Kidney capillary endothelial cell (primary cell): ENCODE results near the gene SIN3A.
"Not testable (repeated sequence)": the region's sequence is repeated elsewhere in the genome, so short reads cannot be mapped to it uniquely, and the experiment has no call there.

Experiments used
- DNase-seq: peaks from one replicate; pipeline ENCODE4 v3.0.0-alpha.2; 2018; ENCODE audit warnings: low spot score

SIN3A gene

DNA sequence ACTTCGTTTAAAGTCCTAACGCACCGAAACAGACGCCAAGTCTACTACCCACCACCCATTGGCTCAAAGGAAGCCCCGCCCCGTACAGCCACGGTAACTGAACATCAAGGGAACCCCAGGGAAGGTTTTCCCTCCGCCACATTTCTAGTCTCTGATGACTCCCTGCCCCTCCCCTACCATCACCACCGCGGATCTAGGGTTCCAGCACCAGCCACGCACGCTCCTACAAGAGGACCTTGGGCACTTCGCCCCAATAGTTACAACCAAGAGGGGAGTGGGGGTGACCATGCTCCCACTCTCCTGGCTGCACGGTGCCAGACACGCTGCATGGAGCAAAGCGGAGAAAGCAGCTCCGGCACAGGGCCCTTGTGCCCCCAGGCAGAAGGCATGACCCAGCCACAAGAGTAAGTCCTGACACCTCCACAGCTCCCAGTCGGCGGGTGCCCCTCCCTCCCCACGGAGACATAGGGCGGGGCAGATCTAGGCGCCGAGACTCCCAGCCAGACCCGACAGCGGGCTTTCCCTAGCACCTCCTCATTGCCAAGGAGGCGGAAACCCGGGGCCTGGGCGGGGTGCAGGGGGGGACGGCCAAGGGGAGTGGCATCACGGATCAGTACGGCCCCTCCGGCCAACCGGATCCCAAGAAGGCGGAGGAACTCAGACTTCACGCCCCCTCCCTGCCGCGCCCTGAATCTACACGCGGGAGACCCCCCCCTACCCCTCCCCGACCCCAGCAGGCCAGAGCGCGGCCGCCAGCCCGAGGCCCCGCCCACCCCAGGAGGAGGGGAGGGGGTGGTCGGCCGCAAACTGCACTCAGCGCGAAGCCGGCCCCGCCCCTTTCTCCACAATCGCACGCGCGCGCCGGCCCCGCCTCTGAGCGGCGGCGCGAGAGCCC lies 936 bp downstream of the SIN3A start:
- DNase-seq: peak; percentile 91

- no peak for DNase-seq
These were observed 1.7 kb downstream of the SIN3A start for GRCh38 chr15:75449585-75450306.

GRCh38 chr15:75448171-75448570 lies 3.3 kb downstream of the SIN3A start:
- not testable (repeated sequence) for DNase-seq

DNA sequence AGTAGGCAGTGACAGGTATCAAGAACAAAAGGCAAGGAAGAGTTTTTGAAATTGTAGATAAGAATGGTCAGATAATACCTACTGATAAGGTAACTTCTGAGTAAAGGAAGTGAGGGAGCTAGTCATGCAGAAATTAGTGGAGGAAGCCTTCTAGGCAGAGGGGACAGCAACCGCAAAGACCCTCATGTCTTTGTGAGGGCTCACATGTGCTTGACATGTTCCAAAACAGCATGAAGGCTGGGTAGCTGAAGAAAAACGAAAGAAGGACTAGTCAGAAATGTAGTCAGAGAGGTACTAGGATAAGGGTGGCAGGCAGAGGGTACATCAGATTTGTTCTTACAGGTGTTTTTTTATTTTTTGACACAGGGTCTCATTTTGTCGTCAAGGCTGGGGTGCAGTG lies 5.3 kb downstream of the SIN3A start:
- DNase-seq: no peak

- not testable (repeated sequence) for DNase-seq
These were observed 6.2 kb downstream of the SIN3A start for GRCh38 chr15:75445324-75445723.

DNA sequence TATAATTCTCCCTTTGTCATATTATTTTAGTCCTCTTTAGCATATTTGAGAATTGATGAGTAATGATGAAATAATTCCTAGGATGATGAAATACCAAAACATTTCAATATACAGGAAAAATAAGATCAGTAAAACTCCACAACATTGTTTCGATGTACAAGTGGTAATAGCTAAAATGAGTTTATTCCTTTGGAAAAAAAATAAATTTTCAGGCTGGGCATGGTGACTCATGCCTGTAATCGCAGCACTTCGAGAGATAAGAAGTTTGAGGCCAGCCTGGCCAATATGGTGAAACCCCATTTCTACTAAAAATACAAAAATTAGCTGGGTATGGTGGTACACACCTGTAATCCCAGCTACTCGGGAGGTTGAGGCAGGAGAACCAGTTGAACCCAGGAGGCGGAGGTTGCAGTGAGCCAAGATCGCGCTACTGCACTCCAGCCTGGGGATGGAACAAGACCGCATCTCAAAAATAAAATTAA lies 7.5 kb downstream of the SIN3A start:
- DNase-seq: not testable (repeated sequence)

DNA sequence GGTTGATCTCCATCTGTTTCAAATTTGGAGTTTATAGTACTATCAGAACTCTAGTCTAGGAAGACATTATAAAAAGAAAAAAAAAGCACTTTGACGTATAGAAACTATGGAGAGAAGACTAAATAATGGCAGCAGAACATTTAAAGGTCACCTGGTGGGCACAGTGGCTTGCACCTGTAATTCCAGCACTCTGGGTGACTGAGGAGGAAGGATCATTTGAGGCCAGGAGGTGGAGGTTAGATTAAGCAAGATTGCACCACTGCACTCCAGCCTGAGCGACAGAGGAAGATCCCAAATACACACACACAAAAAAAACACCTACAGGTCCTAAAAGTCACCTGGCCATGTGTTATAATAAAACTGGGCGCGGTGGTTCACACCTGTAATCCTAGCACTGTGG lies 13.8 kb downstream of the SIN3A start:
- DNase-seq: no peak

DNA sequence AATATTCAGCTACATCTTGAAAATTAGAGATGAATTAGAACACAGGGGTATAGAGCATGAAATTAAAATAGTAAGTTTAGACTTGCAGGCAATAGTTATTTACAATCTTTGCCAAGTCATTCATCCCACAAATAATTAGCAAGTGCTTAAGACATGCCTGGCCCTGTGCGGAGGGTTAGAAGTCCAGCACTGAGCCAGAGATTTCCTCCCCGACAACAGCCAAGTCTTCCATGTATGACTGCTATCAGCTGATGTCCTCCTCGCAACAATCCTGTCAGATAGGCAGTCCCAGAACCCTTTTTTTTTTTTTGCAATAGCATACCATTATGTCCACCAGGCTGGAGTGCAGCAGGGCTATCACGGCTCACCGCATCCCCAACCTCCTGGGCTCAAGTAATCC lies 14.6 kb downstream of the SIN3A start:
- DNase-seq: no peak

GRCh38 chr15:75431682-75432081 lies 19.8 kb downstream of the SIN3A start:
- no peak for DNase-seq

DNA sequence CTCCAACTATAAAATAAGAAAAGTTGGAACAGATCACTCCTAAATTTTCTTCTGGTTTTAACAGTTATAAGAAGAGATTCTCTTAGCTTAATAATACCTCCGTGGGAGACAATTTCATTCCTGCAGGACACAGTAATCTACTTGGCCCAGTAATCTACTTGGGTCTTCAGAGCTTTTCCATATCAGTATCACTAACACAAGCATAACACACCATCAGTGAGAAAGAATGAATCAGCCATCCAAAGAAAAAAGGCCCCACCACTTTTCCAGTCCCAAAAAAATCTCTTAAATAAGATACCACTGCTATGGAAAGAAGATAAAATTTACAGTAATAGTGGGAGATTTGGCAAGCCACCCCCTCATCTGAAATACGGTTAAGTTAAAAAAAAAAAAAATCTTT lies 20.2 kb downstream of the SIN3A start:
- no peak for DNase-seq

DNA sequence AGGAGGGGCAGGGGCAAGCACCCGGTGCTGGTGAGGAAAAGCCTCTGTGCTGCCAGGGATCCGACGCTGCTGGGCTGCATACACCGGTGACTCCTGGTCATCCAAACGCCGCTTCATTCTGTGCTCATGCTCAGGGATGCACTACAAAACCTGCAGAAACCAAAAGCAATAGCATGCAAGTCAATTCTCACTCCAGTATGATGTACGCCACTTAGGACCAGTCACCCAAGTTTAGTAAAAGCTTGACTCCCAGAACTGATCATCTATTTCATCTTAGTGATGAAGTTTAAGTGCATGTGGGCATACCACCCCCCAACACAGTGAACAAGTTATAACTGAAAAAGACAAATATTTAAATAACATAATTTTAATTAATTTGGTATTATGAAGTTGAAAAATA lies 21.2 kb downstream of the SIN3A start:
- no peak for DNase-seq

GRCh38 chr15:75428152-75428551 lies 23.3 kb downstream of the SIN3A start:
- DNase-seq: no peak

GRCh38 chr15:75425966-75426500 lies 25.5 kb downstream of the SIN3A start:
- DNase-seq: peak; percentile 47

DNA sequence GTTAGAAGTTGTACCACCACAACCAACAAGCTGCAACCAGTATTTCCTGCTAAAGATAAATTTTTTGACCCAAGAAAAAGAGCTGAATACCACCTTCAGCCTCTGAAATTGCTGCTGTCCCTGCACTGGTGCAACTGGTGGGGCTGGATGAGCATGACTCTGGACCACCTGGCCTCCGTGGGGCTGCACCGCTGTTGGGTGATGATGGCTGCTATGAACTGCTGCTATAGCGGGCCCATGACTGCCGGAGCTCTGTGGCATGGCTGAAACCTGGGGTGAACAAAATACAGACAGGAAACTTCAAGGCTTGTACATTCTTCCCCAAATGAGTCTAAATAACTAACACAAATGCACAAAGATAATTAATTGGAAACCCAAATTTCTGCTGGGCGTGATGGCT lies 28.9 kb downstream of the SIN3A start:
- DNase-seq: no peak

- no peak for DNase-seq
These were observed 30.8 kb downstream of the SIN3A start for GRCh38 chr15:75420698-75421097.

- DNase-seq: no peak
These were observed 34.9 kb downstream of the SIN3A start for GRCh38 chr15:75416584-75416983.

DNA sequence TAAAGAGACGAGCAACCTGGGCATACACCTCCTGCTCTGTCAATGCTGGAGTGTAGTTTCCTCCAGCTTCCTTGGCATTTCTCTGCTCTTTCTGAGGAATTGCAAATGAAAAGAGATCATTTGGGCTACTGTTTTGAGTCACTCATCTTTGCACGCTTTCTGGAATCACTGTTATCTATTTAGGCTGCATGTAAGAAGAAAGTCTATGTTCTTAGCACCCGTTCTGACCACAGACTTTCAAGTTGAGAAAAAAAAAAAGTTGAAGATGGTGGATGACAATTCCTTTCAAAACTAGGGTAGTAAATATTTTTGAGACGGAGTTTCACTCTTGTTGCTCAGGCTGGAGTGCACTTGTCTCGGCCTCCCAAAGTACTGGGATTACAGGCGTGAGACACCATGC lies 41.3 kb downstream of the SIN3A start:
- DNase-seq: no peak

DNA sequence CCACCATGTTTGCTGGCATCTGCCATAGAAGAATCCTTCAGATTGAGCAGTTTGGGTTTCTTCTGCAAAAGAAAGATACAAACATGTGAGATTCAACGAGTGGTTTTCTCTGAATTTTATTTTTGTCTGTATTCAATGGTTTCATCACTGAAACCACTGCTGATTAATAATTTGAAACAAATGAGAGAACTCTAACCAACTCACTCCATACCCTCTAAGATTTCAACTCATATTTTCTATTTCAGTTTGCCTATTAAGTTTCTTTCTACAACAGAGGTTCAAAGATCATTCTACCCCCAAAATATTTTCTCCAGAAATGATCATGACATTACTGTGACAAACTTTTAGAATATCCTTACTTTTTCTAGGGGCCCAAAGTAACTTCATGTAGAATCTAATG lies 44.4 kb downstream of the SIN3A start:
- no peak for DNase-seq

GRCh38 chr15:75403892-75404291 lies 47.6 kb downstream of the SIN3A start:
- DNase-seq: no peak

DNA sequence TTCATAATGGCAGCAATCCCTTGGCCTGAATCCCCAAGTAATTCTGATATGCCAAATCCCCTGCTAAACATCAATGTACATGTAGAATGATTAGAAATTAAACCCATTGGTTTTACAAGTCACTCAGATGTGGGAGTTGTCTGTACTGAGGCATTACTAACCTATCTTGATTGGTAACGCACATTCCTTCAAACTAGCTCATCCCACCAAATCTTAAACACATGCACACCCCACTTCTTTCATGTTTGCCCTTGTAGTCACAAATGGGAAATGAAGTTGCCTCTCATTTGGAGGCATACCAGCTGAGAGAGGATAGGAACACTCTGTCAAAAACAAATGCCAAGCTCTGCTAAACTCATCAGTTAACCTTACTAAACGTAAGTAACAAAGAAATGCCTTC lies 54.0 kb downstream of the SIN3A start:
- no peak for DNase-seq

- DNase-seq: no peak
These were observed 61.6 kb downstream of the SIN3A start for GRCh38 chr15:75389791-75390382.

DNA sequence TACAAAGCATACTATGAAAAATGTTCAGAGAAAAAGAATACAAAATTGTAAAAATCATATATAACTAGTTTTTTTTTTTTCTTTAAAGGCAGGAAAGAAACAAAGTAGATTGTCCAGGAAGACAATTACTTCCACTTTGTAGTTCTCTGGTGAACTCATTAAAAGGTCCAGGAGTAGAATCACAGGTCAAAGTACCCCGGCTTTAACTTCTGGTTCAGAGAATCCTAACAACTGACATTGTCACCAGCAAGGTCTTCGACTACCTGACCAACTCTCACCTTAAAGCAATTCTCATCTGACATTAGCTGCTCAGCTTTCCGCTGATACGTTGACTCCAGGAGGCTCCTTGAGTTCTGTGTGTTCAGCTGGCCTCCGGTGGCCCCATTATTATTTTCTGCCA lies 67.5 kb downstream of the SIN3A start:
- not testable (repeated sequence) for DNase-seq

- DNase-seq: no peak
These were observed 70.7 kb downstream of the SIN3A start for GRCh38 chr15:75380773-75381172.
